ENCODE results near the gene HYDIN.
"Not testable (repeated sequence)": the region's sequence is repeated elsewhere in the genome, so short reads cannot be mapped to it uniquely, and the experiment has no call there.

Gene HYDIN

DNA sequence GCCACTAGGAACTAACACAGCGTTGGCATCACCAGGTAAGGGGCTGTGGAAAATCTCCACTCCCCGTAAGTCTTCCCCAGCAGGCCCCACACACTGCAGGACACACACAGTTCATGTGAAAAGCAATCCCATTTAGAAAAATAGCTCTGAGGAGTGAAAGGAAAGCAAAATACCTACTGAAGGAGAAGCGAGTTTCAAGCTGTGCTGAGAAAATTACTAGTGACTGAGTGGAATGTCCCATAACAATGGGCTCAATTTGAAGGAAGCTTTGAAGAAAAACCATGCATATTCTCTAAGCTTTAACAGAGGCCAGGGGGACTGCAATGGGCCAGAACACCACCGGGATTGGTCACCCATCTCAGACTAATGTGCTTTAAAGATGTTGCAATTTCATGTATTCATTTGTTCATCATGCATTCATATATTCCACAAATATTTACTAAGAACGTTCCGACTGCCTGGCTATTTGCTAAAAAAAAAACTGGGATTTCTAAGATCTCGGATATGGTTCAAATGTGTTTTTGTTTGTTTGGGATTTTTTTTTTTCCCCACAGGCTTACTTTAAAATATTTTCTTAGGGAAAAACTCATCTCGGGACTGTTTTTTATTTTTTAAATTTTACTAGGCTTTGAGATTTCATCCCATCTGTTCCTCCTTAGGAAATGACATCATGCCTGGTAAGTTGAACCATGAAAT is 202.3 kb downstream of the HYDIN start:
- DNase-seq; H3K4me3 ChIP-seq (ENCODE audit: control insufficient read depth in 1 of 7, extremely low read depth in 1 of 7, insufficient read depth in 4 of 7, low read depth in 2 of 7, low read length in 6 of 7); CTCF ChIA-PET; H3K36me3 ChIP-seq (ENCODE audit: control insufficient read depth in 4 of 4, insufficient read depth in 4 of 4, low read length in 3 of 4); H3K4me1 ChIP-seq (ENCODE audit: control extremely low read depth in 1 of 4, control insufficient read depth in 4 of 4, insufficient read depth in 4 of 4, low read length in 3 of 4); H3K9me3 ChIP-seq (ENCODE audit: control extremely low read depth in 1 of 5, control insufficient read depth in 4 of 5, insufficient read depth in 2 of 5, low read depth in 1 of 5, low read length in 4 of 5); POLR2A ChIA-PET; H3K27ac ChIP-seq (ENCODE audit: insufficient read depth in 1 of 2, low read depth in 1 of 2, low read length in 2 of 2, poor library complexity in 1 of 2, severe bottlenecking in 2 of 2); H3K27me3 ChIP-seq (replicated peaks in 2 of 5; ENCODE audit: control insufficient read depth in 4 of 5, insufficient read depth in 5 of 5, low read length in 4 of 5): not testable (repeated sequence)
- no CpG with 5 or more reads among the region's 8 CpGs for WGBS (ENCODE audit: insufficient coverage)

DNA sequence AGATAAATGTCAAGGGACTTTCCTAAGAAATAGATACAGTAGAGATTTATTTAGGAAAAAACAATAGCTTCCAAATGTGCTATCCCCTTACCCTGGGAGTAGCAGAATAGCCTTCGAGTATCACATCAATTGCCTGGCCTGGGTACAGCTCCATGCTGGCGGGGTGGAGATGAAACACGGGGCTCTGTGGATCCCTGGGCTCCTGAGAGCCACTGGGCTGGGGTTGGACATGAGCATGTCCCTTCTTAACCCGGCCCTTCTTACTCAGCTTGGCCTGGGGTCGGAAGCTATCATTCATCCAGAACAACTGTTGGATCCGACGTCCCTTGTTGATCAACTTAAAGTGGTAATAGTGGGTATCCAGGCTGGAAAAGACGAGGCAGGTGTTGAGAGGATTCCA is 203.0 kb downstream of the HYDIN start:
- H3K27me3 ChIP-seq (replicated peaks in 2 of 5; ENCODE audit: control insufficient read depth in 4 of 5, insufficient read depth in 5 of 5, low read length in 4 of 5); DNase-seq; H3K36me3 ChIP-seq (ENCODE audit: control insufficient read depth in 4 of 4, insufficient read depth in 4 of 4, low read length in 3 of 4); H3K9me3 ChIP-seq (ENCODE audit: control extremely low read depth in 1 of 5, control insufficient read depth in 4 of 5, insufficient read depth in 2 of 5, low read depth in 1 of 5, low read length in 4 of 5); CTCF ChIA-PET; H3K4me1 ChIP-seq (ENCODE audit: control extremely low read depth in 1 of 4, control insufficient read depth in 4 of 4, insufficient read depth in 4 of 4, low read length in 3 of 4); H3K4me3 ChIP-seq (ENCODE audit: control insufficient read depth in 1 of 7, extremely low read depth in 1 of 7, insufficient read depth in 4 of 7, low read depth in 2 of 7, low read length in 6 of 7); H3K27ac ChIP-seq (ENCODE audit: insufficient read depth in 1 of 2, low read depth in 1 of 2, low read length in 2 of 2, poor library complexity in 1 of 2, severe bottlenecking in 2 of 2); POLR2A ChIA-PET: not testable (repeated sequence)
- no CpG with 5 or more reads among the region's 8 CpGs for WGBS (ENCODE audit: insufficient coverage)

DNA sequence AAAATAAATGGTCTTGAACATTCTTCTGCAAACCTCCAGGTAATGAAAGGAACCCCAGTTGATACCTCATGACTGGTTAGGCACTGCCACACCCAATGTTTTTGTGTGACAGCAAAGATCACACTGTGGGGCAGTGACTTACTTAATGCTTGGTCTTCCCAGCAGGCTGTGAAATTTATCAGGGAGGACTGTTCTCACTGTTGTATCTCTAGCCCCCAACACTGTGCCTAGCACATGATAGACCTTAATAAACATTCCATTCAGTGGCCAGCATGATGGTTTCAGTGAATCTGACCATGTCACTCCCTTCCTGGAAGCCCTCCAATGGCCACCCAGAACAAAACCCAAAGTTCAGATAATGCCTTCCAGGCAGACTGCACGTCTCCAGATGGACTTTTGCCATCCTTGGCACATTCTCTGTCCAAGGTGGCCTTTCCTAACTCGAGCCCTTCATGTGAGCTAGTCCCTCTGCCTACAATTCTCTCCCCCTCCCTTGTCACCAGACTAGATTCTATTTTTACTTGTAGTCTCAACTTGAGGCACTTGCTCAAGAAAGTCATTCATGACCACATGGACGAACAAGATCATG is 206.6 kb downstream of the HYDIN start:
- POLR2A ChIA-PET; H3K9me3 ChIP-seq (ENCODE audit: control extremely low read depth in 1 of 5, control insufficient read depth in 4 of 5, insufficient read depth in 2 of 5, low read depth in 1 of 5, low read length in 4 of 5); H3K4me1 ChIP-seq (ENCODE audit: control extremely low read depth in 1 of 4, control insufficient read depth in 4 of 4, insufficient read depth in 4 of 4, low read length in 3 of 4); H3K27me3 ChIP-seq (replicated peaks in 2 of 5; ENCODE audit: control insufficient read depth in 4 of 5, insufficient read depth in 5 of 5, low read length in 4 of 5); CTCF ChIA-PET; H3K27ac ChIP-seq (ENCODE audit: insufficient read depth in 1 of 2, low read depth in 1 of 2, low read length in 2 of 2, poor library complexity in 1 of 2, severe bottlenecking in 2 of 2); H3K36me3 ChIP-seq (ENCODE audit: control insufficient read depth in 4 of 4, insufficient read depth in 4 of 4, low read length in 3 of 4); H3K4me3 ChIP-seq (ENCODE audit: control insufficient read depth in 1 of 7, extremely low read depth in 1 of 7, insufficient read depth in 4 of 7, low read depth in 2 of 7, low read length in 6 of 7); DNase-seq: not testable (repeated sequence)
- no CpG with 5 or more reads among the region's 3 CpGs for WGBS (ENCODE audit: insufficient coverage)

DNA sequence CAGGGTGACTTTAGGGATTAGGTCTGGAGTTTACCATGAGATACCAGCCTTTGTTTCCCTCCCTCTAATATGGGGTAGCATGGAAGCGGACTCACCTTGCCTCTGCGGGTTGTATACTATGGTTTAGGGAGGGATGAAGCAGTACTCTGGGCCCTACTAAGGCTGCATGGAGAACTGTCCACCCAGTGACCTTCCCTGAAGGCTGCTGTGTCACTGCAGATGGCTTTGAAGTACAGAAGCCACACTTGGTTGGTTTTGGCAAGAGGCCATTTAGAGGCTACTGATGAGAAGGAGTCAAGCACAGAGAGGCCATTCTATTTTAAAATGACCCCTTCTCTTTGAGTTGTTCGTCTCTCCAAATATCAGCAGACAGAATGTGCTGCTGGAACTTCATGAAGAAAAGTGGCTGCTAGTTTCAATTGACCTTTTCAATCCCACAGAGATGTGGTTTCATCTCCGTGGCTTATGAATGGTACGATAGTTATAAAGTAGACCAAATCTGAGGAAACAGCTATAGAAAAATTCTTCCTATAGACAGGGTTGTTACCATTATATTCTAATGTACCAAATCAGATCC is 208.5 kb downstream of the HYDIN start:
- H3K27ac ChIP-seq (ENCODE audit: insufficient read depth in 1 of 2, low read depth in 1 of 2, low read length in 2 of 2, poor library complexity in 1 of 2, severe bottlenecking in 2 of 2); H3K9me3 ChIP-seq (ENCODE audit: control extremely low read depth in 1 of 5, control insufficient read depth in 4 of 5, insufficient read depth in 2 of 5, low read depth in 1 of 5, low read length in 4 of 5); H3K36me3 ChIP-seq (ENCODE audit: control insufficient read depth in 4 of 4, insufficient read depth in 4 of 4, low read length in 3 of 4); POLR2A ChIA-PET; DNase-seq; H3K4me3 ChIP-seq (ENCODE audit: control insufficient read depth in 1 of 7, extremely low read depth in 1 of 7, insufficient read depth in 4 of 7, low read depth in 2 of 7, low read length in 6 of 7); H3K27me3 ChIP-seq (replicated peaks in 2 of 5; ENCODE audit: control insufficient read depth in 4 of 5, insufficient read depth in 5 of 5, low read length in 4 of 5); CTCF ChIA-PET; H3K4me1 ChIP-seq (ENCODE audit: control extremely low read depth in 1 of 4, control insufficient read depth in 4 of 4, insufficient read depth in 4 of 4, low read length in 3 of 4): not testable (repeated sequence)
- WGBS (ENCODE audit: insufficient coverage): no CpG with 5 or more reads among the region's 5 CpGs

DNA sequence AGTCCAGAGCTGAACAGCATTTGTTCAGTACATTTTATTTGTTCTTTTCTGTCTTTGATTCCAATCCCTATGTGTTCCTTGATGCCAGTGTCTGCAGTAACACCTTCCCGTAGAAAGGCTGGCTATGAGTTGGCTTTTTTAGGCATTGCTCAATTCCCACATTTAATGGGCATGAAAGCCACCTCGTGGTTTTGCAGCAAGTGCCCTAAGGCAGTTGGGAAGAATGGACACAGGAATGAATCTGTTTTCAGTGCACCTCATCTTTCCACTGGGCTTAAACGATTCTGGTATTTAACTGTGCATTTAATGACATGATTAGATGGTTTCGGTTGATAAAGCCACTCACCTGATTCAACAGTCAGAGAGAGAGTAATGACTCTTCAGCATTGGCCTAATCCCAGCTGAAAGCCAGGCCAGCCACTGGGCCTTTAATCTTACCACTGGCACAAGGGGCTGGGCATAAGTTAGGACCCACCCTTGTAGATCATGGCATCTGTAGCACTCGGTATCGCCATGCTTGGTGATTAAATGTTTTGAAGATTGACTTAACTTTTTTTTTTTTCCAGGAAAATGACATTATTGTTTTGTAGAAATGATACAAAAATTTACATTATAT is 211.3 kb downstream of the HYDIN start:
- no CpG with 5 or more reads among the region's 6 CpGs for WGBS (ENCODE audit: insufficient coverage)
- H3K36me3 ChIP-seq (ENCODE audit: control insufficient read depth in 4 of 4, insufficient read depth in 4 of 4, low read length in 3 of 4); H3K27ac ChIP-seq (ENCODE audit: insufficient read depth in 1 of 2, low read depth in 1 of 2, low read length in 2 of 2, poor library complexity in 1 of 2, severe bottlenecking in 2 of 2); DNase-seq; POLR2A ChIA-PET; H3K27me3 ChIP-seq (replicated peaks in 2 of 5; ENCODE audit: control insufficient read depth in 4 of 5, insufficient read depth in 5 of 5, low read length in 4 of 5); H3K4me1 ChIP-seq (ENCODE audit: control extremely low read depth in 1 of 4, control insufficient read depth in 4 of 4, insufficient read depth in 4 of 4, low read length in 3 of 4); CTCF ChIA-PET; H3K9me3 ChIP-seq (ENCODE audit: control extremely low read depth in 1 of 5, control insufficient read depth in 4 of 5, insufficient read depth in 2 of 5, low read depth in 1 of 5, low read length in 4 of 5); H3K4me3 ChIP-seq (ENCODE audit: control insufficient read depth in 1 of 7, extremely low read depth in 1 of 7, insufficient read depth in 4 of 7, low read depth in 2 of 7, low read length in 6 of 7): not testable (repeated sequence)

DNA sequence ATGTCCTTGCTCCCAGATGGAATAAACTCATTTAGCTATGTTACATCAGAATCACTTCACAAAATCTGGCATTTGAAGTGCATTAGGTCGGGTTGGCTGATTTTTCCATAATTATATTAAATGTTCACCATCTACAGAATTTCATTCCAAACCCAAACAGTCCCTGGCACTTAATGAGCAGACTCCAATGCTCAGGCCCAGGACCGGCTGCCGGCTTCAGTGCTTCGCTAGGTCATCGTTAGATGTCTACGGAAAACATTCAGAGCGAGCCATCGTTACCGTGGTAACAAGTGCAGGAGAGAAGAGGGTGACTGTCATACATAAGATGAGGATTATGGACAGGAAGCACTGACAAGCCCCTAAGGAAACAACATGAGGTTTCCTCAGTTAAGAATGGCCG is 215.1 kb downstream of the HYDIN start:
- H3K27ac ChIP-seq (ENCODE audit: insufficient read depth in 1 of 2, low read depth in 1 of 2, low read length in 2 of 2, poor library complexity in 1 of 2, severe bottlenecking in 2 of 2); H3K9me3 ChIP-seq (ENCODE audit: control extremely low read depth in 1 of 5, control insufficient read depth in 4 of 5, insufficient read depth in 2 of 5, low read depth in 1 of 5, low read length in 4 of 5); H3K27me3 ChIP-seq (replicated peaks in 2 of 5; ENCODE audit: control insufficient read depth in 4 of 5, insufficient read depth in 5 of 5, low read length in 4 of 5); DNase-seq; H3K4me1 ChIP-seq (ENCODE audit: control extremely low read depth in 1 of 4, control insufficient read depth in 4 of 4, insufficient read depth in 4 of 4, low read length in 3 of 4); CTCF ChIA-PET; H3K36me3 ChIP-seq (ENCODE audit: control insufficient read depth in 4 of 4, insufficient read depth in 4 of 4, low read length in 3 of 4); POLR2A ChIA-PET; H3K4me3 ChIP-seq (ENCODE audit: control insufficient read depth in 1 of 7, extremely low read depth in 1 of 7, insufficient read depth in 4 of 7, low read depth in 2 of 7, low read length in 6 of 7): not testable (repeated sequence)
- WGBS (ENCODE audit: insufficient coverage): no CpG with 5 or more reads among the region's 10 CpGs

DNA sequence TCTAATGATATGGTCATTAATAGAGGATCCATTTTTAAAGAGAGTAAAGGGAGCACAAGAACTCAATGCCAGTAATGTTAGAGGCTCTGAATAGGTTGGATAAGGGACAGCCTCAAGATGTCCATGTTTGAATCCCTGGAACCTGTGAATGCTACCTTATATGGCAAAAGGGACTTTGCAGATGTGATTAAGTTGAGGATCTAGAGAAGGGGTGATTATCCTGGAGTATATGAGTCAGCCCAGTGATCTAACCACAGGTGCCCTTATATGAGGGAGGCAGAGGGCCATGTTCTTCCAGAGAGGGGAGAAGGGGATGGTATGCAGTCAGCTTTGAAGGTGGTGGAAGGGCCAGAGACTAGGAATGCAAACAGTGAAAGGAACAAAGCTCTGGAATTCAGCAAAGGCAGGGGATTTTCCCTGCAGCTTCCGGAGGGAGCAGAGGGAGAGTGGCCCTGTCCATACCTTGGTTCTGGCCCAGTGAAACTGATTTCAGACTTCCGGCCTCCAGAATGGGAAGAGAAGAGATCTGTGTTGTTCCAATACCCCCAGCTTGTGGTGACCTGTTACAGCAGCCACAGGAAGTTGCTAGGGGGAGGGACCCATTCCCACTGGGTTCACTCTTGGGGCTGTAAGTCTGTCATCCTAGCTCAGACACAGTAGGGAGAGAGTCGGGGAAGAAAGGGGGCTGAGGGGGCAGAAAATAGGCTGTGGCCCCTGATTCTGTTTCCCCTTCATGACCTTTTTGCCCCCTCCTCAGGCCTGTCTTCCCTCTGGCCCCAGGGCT is 220.9 kb downstream of the HYDIN start:
- H3K9me3 ChIP-seq (ENCODE audit: control extremely low read depth in 1 of 5, control insufficient read depth in 4 of 5, insufficient read depth in 2 of 5, low read depth in 1 of 5, low read length in 4 of 5); DNase-seq; H3K36me3 ChIP-seq (ENCODE audit: control insufficient read depth in 4 of 4, insufficient read depth in 4 of 4, low read length in 3 of 4); H3K27ac ChIP-seq (ENCODE audit: insufficient read depth in 1 of 2, low read depth in 1 of 2, low read length in 2 of 2, poor library complexity in 1 of 2, severe bottlenecking in 2 of 2); H3K4me3 ChIP-seq (ENCODE audit: control insufficient read depth in 1 of 7, extremely low read depth in 1 of 7, insufficient read depth in 4 of 7, low read depth in 2 of 7, low read length in 6 of 7); H3K4me1 ChIP-seq (ENCODE audit: control extremely low read depth in 1 of 4, control insufficient read depth in 4 of 4, insufficient read depth in 4 of 4, low read length in 3 of 4); POLR2A ChIA-PET; H3K27me3 ChIP-seq (replicated peaks in 2 of 5; ENCODE audit: control insufficient read depth in 4 of 5, insufficient read depth in 5 of 5, low read length in 4 of 5); CTCF ChIA-PET: not testable (repeated sequence)
- no CpG with 5 or more reads among the region's 3 CpGs for WGBS (ENCODE audit: insufficient coverage)

Measured in common myeloid progenitor, CD34-positive (primary cell).